Gastrocnemius medialis (tissue), 4 donors: ENCODE measurements around the gene AIG1.

ENCODE experiments used
- POLR2A ChIP-seq, 2 donors: fragments of 450-650 bp; IDR thresholded peaks; one replicate each; pipeline ENCODE4 v1.6.1; 2017; ENCODE audit warnings: antibody characterized with exemption in 2 of 2, mild to moderate bottlenecking in 2 of 2, moderate library complexity in 2 of 2
- TF ChIP-seq, protein P1 (sequence below), 5 experiments: fragments of 450-650 bp in 3 of 5; fragments of 200-600 bp in 2 of 5; sonication (generic) in 2 of 5; IDR thresholded peaks in 4 of 5; conservative IDR thresholded peaks in 1 of 5; 1 replicate in 4 of 5; 2 replicates in 1 of 5; pipeline ENCODE4 v1.5.1; 2016 to 2019; ENCODE audit warnings: antibody characterized with exemption in 5 of 5, mild to moderate bottlenecking in 3 of 5, moderate library complexity in 3 of 5

DNA sequence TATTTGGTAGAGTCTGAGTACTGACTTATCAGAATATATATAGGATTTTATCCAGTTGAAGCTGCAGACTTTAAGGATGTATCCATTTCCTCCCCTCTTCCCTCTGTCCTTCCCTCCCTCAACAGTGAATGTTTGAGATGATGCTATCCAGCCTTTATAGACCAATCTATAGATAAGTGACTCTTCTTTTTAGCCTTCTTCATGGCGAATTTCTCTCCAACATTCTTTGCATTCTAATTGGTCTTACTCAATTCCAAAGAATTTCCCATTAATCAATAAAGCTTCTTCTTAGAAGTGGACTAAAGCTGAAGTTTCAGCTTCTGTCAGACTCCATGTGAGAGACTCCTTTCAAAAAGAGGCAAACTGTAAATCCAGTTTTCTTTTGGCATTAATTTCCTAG lies 99.3 kb downstream of the AIG1 start:
- TF ChIP-seq, protein P1, sequence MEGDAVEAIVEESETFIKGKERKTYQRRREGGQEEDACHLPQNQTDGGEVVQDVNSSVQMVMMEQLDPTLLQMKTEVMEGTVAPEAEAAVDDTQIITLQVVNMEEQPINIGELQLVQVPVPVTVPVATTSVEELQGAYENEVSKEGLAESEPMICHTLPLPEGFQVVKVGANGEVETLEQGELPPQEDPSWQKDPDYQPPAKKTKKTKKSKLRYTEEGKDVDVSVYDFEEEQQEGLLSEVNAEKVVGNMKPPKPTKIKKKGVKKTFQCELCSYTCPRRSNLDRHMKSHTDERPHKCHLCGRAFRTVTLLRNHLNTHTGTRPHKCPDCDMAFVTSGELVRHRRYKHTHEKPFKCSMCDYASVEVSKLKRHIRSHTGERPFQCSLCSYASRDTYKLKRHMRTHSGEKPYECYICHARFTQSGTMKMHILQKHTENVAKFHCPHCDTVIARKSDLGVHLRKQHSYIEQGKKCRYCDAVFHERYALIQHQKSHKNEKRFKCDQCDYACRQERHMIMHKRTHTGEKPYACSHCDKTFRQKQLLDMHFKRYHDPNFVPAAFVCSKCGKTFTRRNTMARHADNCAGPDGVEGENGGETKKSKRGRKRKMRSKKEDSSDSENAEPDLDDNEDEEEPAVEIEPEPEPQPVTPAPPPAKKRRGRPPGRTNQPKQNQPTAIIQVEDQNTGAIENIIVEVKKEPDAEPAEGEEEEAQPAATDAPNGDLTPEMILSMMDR (IDR thresholded peaks at IDR 0.05 in 4 of 5, conservative IDR thresholded peaks at IDR 0.05 in 1 of 5) = no peak
- TF ChIP-seq POLR2A (IDR thresholded peaks at IDR 0.05) = no peak
